Stimulated activated effector memory CD8-positive, alpha-beta T cell treated with anti-CD3 and anti-CD28 coated beads, Interleukin-12 subunit alpha, Interleukin-12 subunit beta, amount 100 ng/mL, for 72 hours (primary cell): ENCODE results near the gene SGSM2.

Experiments used
- ATAC-seq: fragments of 150-1000 bp; cut with Tn5 transposase; 2 replicates; pipeline ENCODE4 v1.10.0; 2021
- DNase-seq, 2 donors: peaks; one replicate each; pipeline ENCODE4 v3.0.0; 2021 to 2022; ENCODE audit warnings: low spot score in 2 of 2
- H3K27ac Mint-ChIP-seq: one replicate; pipeline ENCODE4 v1.8.0; 2022; ENCODE audit warnings: mild to moderate bottlenecking, mixed read lengths
- H3K36me3 Mint-ChIP-seq: one replicate; pipeline ENCODE4 v1.8.0; 2022; ENCODE audit warnings: mild to moderate bottlenecking, mixed read lengths
- H3K4me1 Mint-ChIP-seq: one replicate; pipeline ENCODE4 v1.8.0; 2022; ENCODE audit warnings: mixed read lengths
- H3K4me3 Mint-ChIP-seq: one replicate; pipeline ENCODE4 v1.8.0; 2022; ENCODE audit warnings: mild to moderate bottlenecking, mixed read lengths
- H3K9me3 Mint-ChIP-seq: one replicate; pipeline ENCODE4 v1.8.0; 2022; ENCODE audit warnings: mixed read lengths

SGSM2 gene

GRCh38 chr17:2395258-2396181 lies 58.2 kb downstream of the SGSM2 start:
- Mint-ChIP-seq H3K4me1 (peaks cover 65% of the 10 kb centered on the region), H3K4me3 (peak overlapping the region; percentile 96), H3K9me3 (no peaks in the 10 kb centered on the region), H3K36me3 (peaks cover 51% of the 10 kb centered on the region), H3K27ac (peak overlapping the region; percentile 99)
- no peak for DNase-seq
- no peak for ATAC-seq

DNA sequence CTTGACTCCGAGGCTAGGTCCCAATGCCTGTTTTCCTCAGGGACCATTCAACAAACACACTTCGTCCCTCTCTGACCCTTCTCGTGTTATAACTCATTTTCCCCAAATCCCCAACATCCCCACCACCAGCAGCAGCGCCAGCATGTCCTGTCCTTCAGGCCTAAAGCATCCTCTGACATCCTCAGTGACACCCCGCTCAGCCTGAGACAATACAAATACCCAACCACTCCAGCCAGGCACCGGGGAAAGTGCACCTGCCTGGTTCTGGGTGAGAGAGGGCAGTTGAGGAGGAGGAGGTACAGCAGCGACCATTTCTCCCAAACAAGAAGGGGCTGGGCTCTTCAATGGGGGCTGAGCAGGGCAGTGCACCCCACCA lies 58.9 kb downstream of the SGSM2 start:
- peaks cover 59% of the 10 kb centered on the region for H3K4me1 Mint-ChIP-seq
- DNase-seq: no peak
- H3K27ac Mint-ChIP-seq: peak overlapping the region; percentile 99
- no peak for ATAC-seq
- H3K9me3 Mint-ChIP-seq: no peaks in the 10 kb centered on the region
- H3K4me3 Mint-ChIP-seq: peak overlapping the region; percentile 96
- H3K36me3 Mint-ChIP-seq: peaks cover 54% of the 10 kb centered on the region

DNA sequence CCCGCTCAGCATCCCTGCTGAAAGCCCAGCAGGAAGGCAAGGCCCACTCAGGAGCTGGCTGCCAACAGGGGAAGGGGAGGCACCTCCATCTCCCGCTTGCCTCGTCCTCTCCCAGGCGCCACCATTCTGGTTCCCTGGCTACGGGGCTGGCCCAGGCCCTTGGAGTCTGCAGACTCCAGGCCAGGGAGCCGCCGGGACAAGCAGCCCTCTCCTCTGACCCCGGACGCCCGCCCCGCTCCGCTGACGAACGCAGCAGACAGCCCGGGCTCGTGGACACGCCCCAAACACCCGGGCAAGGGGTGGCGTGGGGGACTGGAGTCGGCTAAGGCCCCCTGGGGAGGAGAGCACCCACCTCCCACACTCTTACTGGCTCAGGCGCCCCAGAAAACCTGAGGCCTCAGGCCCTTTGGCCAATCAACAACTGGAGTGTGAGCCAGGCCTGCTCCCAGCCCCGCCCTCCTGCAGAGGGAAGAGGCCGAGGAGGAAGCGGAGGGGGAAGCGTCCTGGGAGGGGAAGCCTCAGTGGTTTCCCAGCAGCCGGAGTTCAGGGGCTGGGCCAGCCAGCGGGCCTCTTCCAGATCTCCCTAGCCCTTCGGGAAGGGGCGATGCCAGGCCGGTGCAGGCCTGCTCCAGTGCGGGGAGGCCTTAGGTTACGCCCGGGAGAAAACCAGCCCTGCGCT lies 59.4 kb downstream of the SGSM2 start:
- peaks cover 57% of the 10 kb centered on the region for H3K4me1 Mint-ChIP-seq
- H3K27ac Mint-ChIP-seq: peak overlapping the region; percentile 99
- no peaks in the 10 kb centered on the region for H3K9me3 Mint-ChIP-seq
- H3K36me3 Mint-ChIP-seq: peaks cover 59% of the 10 kb centered on the region
- peak overlapping the region; percentile 96 for H3K4me3 Mint-ChIP-seq
- DNase-seq: no peak
- no peak for ATAC-seq

- ATAC-seq (no peak), DNase-seq (no peak)
- Mint-ChIP-seq H3K9me3 (no peaks in the 10 kb centered on the region), H3K4me1 (peaks cover 56% of the 10 kb centered on the region), H3K4me3 (peak overlapping the region; percentile 96), H3K27ac (peak overlapping the region; percentile 99), H3K36me3 (peaks cover 60% of the 10 kb centered on the region)
These were observed 60.2 kb downstream of the SGSM2 start for GRCh38 chr17:2397247-2398171.

- DNase-seq: no peak
- H3K9me3 Mint-ChIP-seq: no peaks in the 10 kb centered on the region
- H3K36me3 Mint-ChIP-seq: peaks cover 56% of the 10 kb centered on the region
- peak overlapping the region; percentile 99 for H3K27ac Mint-ChIP-seq
- peaks cover 63% of the 10 kb centered on the region for H3K4me1 Mint-ChIP-seq
- H3K4me3 Mint-ChIP-seq: peak overlapping the region; percentile 96
- ATAC-seq: no peak
These were observed 60.9 kb downstream of the SGSM2 start for GRCh38 chr17:2398182-2398581.

- peak; percentile 16 for ATAC-seq
- peaks cover 63% of the 10 kb centered on the region for H3K4me1 Mint-ChIP-seq
These were observed 61.6 kb downstream of the SGSM2 start for GRCh38 chr17:2398655-2399571.

DNA sequence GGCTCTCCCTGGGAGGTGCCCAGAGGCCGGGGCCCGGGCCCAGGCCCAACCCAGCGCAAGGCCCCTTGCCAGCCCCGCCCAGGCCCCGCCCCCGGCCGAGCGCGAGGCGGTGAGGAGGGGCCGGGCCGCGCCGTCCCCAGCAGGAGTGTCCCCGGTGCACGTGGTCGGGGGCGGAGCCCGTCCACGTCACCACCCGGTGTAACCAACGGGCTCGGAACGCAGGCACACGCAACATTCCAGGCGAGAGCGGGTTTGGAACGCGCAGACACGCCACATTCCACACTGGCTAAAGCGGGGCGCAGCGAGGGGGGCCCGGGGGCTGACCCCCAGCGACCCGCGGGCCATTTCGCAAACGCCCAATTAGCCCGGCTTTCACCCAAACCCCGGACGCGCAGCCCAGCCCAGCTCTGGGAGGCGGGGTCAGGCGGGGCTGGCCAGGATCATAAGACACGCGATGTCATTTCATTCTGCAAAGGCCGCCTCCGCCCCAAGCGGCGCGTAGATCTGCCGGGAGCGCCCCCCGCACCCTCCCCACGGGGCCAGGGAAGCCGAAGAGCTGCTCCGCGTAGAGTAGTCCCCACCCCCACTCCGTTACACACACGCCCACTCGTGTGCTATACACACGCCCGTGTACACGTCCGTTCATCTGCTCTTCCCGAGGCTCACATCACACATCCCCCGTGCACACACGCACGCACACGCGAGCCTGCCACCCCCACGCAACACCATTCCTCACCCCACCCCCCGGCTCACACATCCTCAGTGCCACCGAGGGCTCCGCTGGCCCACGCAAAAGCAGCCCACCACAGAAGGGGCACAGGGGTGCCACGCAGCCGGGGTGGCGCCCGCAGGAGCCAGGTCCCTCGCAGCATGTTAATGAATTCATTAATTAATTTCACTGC lies 62.5 kb downstream of the SGSM2 start:
- peak; percentile 89 to 93 for DNase-seq
- ATAC-seq: peak; percentile 76
- H3K9me3 Mint-ChIP-seq: no peaks in the 10 kb centered on the region
- H3K27ac Mint-ChIP-seq: peak overlapping the region; percentile 99
- peak overlapping the region; percentile 96 for H3K4me3 Mint-ChIP-seq
- H3K36me3 Mint-ChIP-seq: peaks cover 46% of the 10 kb centered on the region
- H3K4me1 Mint-ChIP-seq: peaks cover 56% of the 10 kb centered on the region

More at GRCh38 chr17:2398655-2399571, 61.6 kb downstream of the SGSM2 start:
- no peaks in the 10 kb centered on the region for H3K9me3 Mint-ChIP-seq
- peak overlapping the region; percentile 96 for H3K4me3 Mint-ChIP-seq
- peak overlapping the region; percentile 99 for H3K27ac Mint-ChIP-seq
- DNase-seq: no peak
- H3K36me3 Mint-ChIP-seq: peaks cover 53% of the 10 kb centered on the region

- peak overlapping the region; percentile 96 for H3K4me3 Mint-ChIP-seq
- peak overlapping the region; percentile 99 for H3K27ac Mint-ChIP-seq
- peaks cover 61% of the 10 kb centered on the region for H3K4me1 Mint-ChIP-seq
- peak; percentile 4 for ATAC-seq
- peak; percentile 45 to 81 for DNase-seq
- H3K9me3 Mint-ChIP-seq: no peaks in the 10 kb centered on the region
- H3K36me3 Mint-ChIP-seq: peaks cover 39% of the 10 kb centered on the region
These were observed 63.2 kb downstream of the SGSM2 start for GRCh38 chr17:2400474-2400866.

DNA sequence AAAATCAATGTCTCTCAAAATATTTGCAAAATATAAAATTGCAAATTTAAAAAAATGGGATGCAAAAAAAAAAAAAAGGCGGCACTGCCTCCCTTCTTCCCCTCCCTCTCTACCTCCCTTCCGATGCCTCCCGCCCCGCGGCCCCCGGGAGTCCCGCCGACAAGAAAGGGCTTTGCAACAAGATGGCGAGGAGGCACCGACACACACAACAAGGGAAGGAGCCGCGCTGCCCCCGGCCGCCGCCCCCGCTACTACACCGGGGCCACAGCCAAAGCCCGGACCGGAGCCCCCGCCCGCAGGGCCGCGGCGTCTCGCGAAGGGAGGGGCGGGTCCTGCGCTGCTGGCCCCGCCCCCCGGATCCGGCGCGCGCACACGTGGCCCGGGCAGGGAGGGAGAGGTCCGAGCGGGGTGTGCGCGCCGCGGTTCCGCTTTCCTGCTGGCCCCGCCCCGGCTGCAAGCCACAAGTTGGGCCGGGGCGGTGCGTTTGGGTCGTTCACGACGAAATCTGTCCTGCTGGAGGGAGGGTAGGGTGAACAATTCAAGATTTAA lies 63.6 kb downstream of the SGSM2 start, which contains the start of gene MNT:
Gene MNT, minus strand, starts transcription at position 184 of the 549 bp plus-strand sequence. CDS start 348 bp downstream, outside the sequence.
- peak; percentile 88 to 95 for DNase-seq
- H3K4me3 Mint-ChIP-seq: peak within 1 kb of the TSS; percentile 96

DNA sequence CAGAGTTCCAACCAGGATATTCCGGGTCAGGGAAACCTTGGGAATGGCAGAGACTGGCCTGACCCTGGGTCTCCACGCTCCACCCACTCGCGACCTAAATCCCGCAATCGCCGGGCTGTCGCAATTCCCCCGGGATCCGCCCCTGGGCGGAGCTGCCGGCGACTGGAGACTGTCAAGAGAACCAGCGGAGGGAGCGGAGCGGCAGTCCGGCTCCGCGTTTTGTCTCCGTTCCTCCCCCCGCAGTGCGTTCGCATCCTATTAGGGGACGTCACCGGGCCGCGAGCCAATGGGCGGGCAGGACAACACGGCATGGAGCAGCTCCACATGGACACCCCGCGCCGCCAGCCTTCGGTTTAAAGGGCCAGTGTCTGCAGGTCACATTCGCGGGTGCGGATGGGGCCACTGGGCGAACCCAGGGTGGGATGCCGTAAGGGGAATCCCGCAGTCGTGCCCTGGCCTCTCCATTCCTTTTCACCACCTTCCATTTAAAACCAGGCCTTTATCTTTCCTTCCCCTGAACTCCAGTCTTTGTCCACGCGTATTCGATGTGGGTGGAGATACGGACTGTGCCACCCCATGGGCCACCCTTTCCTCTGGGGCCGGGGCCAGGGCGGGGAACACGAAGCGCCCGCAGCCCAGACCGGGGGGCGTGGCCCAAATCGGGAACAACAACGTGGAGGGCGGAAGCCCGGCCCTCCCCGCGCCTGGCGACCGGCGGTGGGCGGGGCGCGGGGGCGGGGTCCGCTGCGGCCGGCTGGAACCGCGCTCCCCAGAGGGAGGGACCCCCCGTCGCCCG lies 64.3 kb downstream of the SGSM2 start:
- DNase-seq (peak; percentile 93 to 99), ATAC-seq (peak; percentile 74)
- peaks cover 64% of the 10 kb centered on the region for H3K4me1 Mint-ChIP-seq
- H3K4me3 Mint-ChIP-seq: peak overlapping the region; percentile 96
- H3K9me3 Mint-ChIP-seq: no peaks in the 10 kb centered on the region
- peak overlapping the region; percentile 99 for H3K27ac Mint-ChIP-seq
- peaks cover 39% of the 10 kb centered on the region for H3K36me3 Mint-ChIP-seq

More for the DNA sequence above, 63.6 kb downstream of the SGSM2 start, which contains the start of gene MNT:
- Mint-ChIP-seq H3K27ac (peak within 1 kb of the TSS; percentile 99), H3K36me3 (peaks cover 39% of the 10 kb centered on the region), H3K9me3 (no peaks in the 10 kb centered on the region), H3K4me1 (peaks cover 64% of the 10 kb centered on the region)
- peak; percentile 54 for ATAC-seq

DNA sequence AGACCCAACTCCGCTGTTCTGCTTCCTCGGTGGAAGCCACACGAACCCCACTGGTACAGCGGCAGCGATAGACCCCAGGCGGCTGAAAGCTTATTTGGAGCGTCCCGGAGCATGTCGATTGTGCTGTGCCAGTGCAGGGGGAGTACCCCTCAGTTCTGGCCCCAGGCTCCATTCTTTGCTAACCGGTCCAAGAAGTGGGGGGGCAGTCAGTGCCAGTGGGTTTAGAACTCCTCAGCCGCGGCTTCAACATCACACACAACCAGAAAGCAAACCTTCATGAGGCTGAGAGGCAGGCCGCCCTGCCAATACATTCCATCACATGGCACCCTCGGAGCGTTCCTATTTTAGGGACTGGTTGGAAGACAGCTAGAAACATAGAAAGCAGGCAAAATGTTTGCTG lies 65.2 kb downstream of the SGSM2 start:
- peak overlapping the region; percentile 96 for H3K4me3 Mint-ChIP-seq
- peak overlapping the region; percentile 99 for H3K27ac Mint-ChIP-seq
- H3K4me1 Mint-ChIP-seq: peaks cover 61% of the 10 kb centered on the region
- no peak for ATAC-seq
- H3K9me3 Mint-ChIP-seq: no peaks in the 10 kb centered on the region
- peaks cover 39% of the 10 kb centered on the region for H3K36me3 Mint-ChIP-seq
- no peak for DNase-seq

- H3K4me3 Mint-ChIP-seq: peak overlapping the region; percentile 96
- H3K9me3 Mint-ChIP-seq: no peaks in the 10 kb centered on the region
- DNase-seq (no peak), ATAC-seq (no peak)
- peak overlapping the region; percentile 99 for H3K27ac Mint-ChIP-seq
- H3K4me1 Mint-ChIP-seq: peaks cover 56% of the 10 kb centered on the region
- peaks cover 39% of the 10 kb centered on the region for H3K36me3 Mint-ChIP-seq
These were observed 65.7 kb downstream of the SGSM2 start for GRCh38 chr17:2403044-2403443.
